Measurements from ENCODE around the gene LYSMD4.

DNA sequence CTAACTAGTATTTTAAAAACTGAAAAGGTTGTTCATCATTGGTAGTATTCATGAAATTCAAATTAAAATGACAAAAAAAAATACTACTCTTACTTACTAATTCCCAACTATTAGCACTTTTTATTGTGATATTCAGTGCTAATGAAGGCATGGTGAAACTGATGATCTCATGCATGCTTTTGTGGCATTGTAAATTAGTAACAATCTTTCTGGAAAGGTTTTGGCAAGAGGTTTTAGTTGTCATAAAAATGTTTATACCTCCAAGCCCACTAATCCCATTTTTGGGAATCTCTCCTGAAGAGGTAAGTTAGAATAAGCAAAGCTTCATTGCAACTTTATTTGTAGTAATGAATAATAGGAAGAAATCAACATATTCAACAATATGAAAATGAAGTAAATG lies 53.0 kb downstream of the LYSMD4 start:
- no peak for TF ChIP-seq CTCF (IDR thresholded peaks at IDR 0.05)
- no peak for TF ChIP-seq EZH2 (IDR thresholded peaks at IDR 0.05)
- no peak for TF ChIP-seq EZH2phosphoT487 (IDR thresholded peaks at IDR 0.05)
